Measurements from ENCODE around the gene IFFO2.

- TF ChIP-seq, protein P1, sequence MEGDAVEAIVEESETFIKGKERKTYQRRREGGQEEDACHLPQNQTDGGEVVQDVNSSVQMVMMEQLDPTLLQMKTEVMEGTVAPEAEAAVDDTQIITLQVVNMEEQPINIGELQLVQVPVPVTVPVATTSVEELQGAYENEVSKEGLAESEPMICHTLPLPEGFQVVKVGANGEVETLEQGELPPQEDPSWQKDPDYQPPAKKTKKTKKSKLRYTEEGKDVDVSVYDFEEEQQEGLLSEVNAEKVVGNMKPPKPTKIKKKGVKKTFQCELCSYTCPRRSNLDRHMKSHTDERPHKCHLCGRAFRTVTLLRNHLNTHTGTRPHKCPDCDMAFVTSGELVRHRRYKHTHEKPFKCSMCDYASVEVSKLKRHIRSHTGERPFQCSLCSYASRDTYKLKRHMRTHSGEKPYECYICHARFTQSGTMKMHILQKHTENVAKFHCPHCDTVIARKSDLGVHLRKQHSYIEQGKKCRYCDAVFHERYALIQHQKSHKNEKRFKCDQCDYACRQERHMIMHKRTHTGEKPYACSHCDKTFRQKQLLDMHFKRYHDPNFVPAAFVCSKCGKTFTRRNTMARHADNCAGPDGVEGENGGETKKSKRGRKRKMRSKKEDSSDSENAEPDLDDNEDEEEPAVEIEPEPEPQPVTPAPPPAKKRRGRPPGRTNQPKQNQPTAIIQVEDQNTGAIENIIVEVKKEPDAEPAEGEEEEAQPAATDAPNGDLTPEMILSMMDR (IDR thresholded peaks at IDR 0.05): no peak
- no peak for TF ChIP-seq POLR2A (IDR thresholded peaks at IDR 0.05)
Measured at GRCh38 chr1:18938008-18938706, 18.3 kb downstream of the IFFO2 start.
